Stimulated activated CD8-positive, alpha-beta memory T cell treated with anti-CD3 and anti-CD28 coated beads, Interleukin-15, amount 100 ng/mL, for 1 hour (primary cell): ENCODE results near the gene ITGA11.

ENCODE experiments used
- DNase-seq: peaks from one replicate; pipeline ENCODE4 v3.0.0-alpha.2; 2020; ENCODE audit warnings: low read depth

ITGA11 gene

DNA sequence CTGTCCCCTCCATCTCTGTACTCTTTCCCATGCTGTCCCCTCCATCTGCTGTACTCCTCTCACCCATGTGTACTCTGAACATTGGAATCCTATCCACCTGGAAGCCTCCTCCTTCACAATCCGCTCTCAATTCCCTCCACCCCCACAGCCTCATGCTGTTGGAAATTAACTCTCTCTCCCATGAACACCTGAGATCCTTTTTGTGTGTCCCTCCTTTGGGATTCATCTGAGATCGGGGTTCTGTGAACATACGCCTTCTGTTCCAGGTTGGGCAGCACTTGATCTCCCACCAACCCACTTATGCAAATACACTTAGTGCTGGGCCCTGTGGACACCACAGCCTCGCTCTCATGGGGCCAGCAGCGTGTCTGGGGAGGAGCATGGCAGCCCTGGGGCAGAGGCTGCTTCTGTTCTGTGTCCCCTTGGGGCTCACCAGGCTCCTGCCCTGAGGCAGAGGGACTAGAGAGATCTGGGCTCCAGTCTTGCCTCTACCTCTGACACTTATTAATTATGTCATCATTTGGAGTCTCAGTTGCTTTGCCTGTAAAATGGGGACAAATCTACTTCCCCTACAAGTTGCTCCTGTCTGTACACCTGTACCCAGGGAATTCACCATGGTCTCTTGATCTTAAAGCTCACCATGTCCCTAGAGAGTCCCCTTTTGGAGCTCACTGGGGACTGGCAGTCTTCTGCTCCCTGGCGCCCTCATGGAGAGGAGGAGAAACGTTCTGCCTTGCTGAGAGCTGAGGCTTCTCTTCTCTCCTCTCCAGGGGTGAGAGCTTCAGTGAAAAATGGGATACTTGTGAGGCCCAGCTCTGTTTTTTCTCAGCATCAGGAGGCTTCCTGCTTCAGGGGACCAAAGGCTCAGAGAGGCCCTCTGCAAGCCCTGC lies 42.7 kb downstream of the ITGA11 start:
- DNase-seq = no peak

DNA sequence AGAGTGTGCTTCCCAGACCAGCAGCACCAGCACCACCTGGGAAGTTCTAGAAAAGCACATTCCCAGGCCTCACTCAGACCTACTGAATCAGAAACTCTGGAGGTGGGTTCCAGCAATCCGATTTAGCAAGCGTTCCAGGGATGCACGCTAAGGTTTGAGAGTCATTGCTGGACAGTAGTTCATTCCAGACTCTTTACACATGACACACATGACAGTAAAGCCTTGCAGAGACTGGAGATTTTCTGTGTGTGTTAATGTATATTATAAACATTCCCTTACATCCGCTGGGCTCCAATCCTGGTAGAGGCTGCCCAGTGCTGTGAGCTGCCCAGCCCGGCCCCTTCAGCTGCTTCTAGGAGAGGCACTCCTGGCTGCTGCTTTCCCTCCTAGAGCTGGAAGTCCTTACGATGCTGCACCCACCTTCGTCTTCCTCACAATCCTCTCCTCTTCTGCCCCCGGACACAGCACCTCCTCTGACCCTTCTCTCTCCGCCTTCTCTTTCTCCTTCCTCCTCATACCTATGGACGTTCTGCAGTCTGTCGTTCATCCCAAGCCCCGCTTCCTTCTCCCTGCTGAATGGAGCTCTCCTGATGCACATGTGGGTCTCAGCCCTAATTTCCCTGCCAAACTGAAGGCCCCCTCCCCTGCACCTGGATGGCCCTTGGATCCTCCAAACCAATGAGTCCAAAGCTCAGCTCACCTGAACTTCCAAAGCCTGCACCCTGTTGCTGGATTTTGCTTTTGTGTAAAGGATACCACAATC lies 44.4 kb downstream of the ITGA11 start:
- DNase-seq = no peak

DNA sequence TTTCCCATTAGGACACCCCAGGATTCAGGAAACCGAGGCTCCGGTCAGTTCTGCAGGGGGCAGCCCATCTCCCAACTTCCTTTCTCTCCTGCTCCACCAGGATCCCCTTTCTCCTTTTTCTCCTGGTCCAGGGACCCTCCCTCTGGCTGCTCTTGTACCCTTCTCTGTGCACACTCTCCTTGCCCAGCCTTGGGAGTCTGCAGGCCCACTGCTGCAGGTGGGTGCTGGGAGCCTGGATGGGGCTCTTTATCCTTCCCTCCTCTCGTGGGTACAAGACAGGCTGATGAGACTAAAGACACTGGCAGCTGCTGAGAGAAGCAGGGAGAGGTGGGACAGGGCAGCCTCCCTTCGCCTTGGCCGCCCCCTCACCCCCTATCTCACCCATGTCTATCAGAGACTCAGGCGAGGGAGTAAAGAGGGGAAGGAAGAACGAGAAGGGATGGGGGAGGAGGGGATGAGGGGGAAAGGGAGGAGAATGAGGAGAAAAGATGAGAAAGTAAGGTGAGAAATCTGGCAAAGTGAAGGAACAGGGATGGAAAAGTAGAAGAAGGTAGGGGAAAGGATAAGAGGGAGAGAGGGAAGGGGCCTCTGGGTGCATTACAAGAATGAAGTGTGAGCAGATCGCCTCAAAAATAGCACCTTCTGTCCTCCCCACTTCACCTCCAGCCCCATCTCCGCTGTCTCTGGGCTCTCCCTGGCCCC lies 45.2 kb downstream of the ITGA11 start:
- no peak for DNase-seq

DNA sequence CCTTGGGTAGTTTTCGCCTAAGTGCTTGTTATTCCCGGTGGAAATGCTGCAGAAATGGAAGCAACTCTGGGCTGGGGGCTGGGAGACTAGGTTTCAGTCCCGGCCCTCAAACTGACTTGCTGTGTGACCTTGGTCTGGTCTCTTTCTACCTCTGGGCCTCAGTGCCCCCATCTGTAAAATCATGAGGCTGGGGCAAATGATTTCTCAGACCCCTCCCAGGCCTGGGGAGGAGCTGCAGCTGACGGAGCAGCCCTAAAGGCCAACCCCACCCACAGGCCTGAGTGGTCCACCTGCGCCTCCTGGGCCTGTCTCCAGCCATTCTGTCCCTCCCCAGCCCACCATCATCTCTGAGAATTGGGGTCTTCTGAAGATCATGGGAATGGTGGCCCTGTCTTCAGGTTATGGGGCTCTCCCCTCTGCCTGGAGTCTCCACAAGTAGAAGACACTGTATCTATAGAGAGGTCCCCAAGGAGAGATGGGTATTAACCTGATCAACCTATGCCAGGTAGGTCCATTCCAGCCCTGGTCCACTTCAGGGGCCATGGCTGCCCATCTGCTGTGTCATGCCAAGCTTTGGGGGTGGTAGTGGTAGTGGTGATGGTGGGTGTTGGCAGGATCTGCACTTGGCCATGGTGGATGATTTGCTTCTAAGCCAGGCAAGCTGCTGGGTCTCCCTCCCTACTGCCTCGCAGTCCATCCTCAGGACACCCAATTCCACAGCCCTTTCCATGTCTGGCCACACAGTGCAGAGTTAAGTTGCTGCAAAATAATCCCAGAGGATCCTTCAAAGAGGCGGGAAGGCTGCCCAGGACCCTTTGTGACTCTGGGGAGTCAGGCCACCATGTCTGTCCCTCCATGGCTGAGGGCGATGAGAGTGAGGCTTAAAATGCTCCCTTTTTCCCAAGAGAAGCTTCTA lies 46.0 kb downstream of the ITGA11 start:
- DNase-seq = no peak

DNA sequence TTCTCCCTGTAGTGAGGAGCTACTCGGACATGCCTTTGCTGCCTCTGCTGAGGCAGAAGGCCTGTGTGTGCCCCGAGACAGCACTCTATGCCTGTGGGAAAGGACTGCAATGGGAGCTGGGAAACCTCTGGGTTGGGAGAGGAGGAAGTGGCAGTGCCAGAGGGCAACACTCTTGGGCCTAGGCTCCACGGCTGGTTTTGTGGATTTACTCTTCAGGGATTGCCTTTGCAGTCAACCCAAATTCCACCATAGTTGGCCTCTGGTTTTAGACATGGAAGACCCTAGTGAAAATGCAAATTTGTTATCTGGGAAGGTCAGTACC lies 46.8 kb downstream of the ITGA11 start:
- DNase-seq = no peak

DNA sequence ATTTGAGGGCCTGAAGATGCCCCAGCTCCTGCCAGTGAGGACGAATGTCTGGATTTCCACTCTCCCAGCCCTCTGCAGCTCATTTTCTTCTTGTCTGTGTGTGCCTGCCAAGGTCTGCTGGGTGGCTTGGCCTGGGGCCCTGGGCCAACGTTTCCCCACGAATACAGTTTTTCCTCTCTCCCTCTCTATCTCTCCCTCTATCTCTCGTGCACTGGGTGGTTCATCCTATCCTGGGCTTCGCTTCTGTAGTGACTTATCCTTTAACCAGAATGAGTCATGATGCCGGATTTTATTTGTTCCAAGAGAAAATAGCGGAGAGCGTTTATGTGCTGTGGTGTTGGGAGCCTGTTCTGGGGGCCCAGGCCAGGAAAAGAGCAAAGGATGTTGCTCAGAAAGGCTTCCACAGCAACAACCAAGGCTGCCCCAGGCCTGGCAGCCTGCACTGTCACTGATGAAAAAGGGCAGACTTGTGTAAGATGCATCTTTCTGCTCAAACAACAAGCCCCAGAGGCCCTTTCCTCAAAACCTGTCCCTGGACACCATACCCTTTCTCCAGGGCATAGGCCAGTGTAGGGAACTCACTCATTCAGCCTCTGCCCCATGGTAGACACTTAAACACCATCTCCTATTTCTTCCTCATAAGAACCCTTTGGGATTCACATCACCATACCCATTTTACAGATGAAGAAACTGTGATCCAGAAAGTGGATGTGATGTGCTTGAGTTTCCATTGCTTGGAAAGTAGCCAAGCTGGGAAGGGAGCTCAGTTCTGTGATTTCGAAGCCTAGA lies 47.3 kb downstream of the ITGA11 start:
- no peak for DNase-seq

DNA sequence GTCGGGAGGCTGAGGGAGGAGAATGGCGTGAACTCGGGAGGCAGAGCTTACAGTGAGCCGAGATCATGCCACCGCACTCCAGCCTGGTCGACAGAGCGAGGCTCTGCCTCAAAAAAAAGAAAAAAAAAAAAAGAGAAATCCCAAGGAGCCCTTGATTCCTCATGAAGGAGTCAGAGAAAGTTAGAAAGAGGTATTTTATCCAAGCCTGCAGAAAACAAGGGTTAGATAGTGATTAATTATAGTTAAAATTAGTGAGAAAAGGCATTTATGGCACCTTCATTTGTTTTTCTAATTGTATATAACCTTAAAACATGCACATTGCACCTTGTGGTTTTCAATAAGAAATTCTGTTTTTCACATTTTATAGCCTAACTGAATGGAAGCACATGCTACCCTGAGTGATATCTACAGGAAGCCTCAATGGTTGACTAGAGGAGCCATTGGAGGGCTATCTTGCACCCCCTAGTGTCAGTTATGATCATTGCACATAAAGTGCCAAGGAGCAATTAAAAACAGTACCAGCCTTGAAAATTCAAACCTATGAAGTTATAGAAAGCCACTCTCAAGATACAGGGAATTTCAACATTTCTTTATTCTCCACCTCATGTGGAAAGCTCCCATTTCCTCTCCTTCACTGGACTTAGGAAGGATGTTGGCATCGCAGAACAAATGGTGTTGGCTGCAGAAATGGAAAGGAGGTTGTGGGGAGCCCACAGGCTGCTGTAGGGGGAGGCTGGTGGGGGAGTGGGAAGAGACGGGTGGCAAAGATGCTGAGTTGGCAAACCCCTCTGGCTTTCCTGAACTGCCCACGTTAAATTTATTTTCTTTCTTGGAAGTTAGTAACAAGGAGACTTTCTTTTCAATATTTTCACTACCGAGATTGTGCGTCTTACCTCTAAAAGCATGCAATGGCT lies 48.5 kb downstream of the ITGA11 start:
- no peak for DNase-seq

DNA sequence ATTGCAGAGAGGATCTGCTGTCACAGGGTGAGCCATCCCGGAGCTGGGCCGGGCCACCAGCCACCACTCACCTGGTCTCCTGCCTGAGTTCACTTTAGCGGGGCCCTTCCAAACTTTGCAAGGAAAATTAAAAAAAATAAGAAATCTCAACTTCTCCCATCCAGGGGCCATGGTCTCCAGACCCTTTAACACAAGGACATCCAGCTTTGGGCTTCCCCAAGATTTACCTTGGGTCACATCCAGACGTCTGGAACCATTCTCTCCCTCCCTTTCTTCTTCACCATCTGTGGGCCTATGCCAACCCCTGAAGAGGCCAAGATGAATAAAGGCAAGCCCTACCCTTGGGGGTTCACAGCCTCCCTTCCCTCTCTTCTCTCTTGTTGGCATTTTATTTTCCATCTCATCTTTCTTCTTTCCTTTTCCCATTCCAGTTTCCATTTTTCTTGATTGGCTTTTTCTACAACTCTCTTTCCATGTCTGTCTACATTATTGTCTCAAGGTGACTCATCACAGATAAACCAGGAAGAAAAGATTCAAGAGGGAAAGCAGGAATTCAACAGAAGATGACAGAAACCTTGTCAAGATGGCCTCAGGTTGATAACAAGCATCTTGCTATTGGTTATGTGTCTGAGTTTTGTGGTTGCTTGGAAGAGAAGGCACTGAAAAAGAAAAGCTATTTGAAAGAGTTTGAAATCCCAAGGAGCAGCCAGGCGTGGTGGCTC lies 49.5 kb downstream of the ITGA11 start:
- DNase-seq = no peak

DNA sequence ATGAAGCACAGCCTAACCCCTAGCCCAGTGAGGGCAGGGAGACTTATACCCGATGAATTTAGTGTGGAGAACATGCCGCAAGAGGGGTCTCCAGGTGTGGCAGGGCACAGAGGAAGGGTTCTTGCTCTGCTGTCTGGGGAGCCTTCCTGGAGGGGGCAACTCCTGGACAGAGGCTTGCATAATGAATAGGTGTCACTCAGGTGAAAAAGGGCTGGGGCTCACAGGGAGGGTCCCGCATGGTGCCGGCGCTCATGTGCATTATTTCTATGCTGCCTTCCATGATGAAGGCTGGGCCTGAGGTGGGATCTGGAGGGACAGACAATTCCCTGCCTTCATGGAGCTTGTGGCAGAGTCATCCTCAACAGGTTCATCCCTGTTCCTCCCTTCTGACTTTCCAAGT lies 51.5 kb downstream of the ITGA11 start:
- DNase-seq = no peak

DNA sequence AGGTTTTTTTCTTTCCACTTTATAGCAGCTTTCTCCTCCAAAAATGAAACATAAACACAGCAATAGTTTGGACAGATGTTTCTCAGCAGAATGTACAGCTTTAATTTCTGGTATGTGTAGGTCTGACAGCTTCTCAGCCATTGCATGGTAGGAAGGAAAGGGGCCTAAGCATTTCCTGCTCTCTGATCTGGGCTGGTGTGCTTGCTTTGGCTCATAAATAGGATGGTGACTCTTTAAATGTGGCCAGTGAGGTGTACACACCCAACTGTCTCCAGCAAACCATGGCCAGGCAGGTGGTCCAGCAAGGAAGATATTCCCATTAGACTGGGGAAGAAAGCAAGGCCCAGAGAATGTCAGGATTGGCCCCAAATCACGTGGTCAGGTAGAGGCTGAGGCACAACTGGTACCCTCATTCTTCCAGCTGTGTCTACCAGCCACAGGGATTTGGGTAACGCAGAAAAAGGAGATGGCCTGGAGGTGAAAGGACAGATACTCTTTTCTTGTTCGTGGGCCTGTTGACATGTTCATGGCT lies 52.1 kb downstream of the ITGA11 start:
- no peak for DNase-seq

DNA sequence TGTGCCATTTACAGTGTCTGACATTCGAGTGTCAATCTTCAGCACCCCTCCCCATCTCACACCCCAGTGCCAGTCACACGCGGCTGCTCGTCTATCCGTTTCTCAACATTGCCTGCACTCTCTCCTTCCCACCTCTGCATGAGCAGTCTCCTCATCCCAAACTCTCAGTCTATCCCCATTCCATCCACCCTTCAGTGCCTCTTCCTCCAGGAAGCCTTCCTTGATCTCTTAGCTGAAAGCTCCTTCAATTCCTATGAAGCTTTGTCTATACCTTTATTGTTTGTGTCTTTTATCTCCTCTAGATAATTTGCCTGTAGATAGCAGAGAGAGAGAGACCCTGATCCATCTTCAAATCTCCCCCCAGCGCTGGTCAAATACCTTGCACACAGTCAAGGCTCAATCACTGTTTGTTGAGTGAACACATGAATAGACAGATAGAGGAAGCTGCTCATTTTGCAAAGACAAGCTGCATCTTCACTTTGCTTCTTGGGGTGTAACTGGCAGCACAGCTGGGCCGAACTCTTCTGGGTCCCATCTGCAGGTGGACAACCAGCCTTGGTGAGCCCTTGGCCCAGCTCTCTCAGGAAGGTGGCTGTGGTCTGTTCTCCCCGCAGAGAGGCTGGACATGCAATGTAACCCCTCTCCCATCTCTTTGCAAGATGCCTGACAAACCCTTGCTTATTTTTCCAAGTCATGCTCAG lies 52.8 kb downstream of the ITGA11 start:
- no peak for DNase-seq

DNA sequence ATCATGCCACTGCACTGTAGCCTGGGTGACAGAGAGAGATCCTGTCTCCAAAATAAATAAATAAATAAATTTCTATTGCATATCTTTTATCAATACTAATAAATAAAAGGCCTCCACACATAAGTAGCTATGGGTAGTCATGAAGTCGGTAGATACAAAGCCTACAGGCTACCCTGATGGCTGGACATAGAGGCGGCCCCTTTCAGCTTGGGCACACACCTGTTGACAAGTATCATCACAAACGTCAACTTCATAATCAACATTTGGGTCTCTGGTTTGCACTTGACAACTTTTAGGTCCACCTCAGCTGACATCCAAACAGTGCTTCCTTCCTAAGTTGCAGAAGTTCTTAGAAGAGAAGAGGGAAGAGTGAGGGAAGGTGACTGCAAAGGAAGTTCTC lies 53.4 kb downstream of the ITGA11 start:
- no peak for DNase-seq

DNA sequence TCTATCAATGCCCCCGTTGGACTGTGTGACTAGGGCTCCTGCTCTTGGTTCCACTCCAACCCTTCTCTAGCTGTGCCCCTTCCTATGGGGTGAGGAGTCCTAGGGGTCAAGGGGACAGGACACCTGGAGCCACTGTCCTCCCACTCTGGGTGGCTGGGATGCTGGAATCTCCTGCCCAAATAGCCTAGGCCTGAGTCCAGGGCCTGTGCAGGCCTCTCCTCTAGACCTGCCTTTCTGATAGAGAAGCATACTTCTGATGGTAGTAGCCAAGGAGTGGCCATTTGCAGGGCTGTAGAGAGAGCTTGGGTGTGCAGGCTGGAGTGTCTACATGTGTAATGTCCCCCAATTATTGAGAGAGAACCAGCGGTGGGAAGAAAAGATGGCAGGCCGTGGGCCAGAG lies 54.2 kb downstream of the ITGA11 start:
- DNase-seq = no peak

DNA sequence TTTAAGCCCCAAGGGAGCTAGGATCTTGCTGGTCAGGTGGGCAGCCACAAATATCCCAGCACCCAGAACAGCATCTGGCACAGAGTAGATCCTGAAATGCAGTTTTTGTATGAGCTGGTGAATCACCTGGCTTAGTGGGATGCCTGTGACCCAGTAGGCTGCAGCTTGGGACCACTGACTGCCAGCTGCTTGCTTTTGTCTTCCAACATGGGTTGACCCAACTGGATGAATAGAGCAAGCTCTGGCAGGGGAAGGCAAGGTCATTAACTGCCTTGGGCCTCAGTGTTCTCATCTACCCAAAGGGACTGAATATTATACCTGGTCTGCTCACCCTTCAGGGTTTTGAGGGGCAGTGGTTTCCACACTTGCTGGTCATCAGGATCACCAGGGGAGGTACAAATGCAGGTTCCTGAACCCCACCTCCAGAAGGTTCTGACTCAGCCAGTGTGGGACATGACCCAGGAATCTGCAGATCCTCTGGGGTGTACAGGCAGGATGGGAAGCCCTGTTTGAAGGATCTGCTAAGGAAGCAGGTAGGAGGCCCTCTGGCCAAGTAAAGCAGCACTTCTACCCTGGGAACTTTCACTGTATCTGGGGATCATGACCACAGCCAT lies 55.4 kb downstream of the ITGA11 start:
- no peak for DNase-seq

DNA sequence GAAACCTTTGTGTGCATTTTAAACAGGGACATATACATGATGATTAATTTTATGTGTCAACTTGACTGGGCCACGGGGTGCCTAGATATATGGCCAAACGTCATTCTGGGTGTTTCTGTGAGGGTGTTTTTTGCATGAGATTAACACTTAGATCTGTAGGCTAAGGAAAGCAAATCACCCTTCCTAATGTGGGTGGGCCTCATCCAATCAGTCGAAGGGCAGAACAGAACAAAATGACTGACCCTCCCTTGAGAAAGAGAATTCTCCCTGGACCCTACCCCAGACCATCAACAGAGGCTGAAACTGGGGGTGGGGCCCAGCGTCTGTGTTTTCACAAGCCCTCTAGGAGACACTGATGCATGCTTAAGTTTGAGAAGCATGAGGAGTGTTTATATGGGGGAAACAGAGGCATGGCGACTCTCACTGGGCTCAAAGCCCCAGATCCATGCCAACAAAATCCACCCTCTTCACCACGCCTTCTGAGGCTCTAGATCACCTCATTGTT lies 56.2 kb downstream of the ITGA11 start:
- DNase-seq = no peak

DNA sequence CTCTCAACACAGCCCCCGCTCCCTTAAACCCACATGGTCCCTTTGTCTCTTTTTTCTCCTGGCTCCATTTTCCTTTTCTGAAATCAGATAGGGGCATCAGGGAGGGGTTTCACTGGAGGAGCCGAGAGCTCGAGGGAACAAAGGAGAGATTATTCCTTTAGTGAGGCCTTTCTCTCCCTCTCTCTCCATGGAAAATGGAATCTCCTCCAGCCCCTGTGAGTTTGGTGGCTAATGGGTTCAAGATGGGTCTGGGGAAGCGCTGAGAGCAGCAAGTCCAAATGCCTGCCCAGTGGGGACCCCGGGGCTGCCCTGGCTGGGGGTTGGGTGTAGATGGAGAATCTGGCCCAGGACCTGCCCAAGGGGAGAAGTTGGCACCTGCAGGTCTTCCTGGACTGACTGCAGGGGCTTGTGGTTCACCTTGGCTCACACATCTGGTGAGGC lies 56.8 kb downstream of the ITGA11 start:
- no peak for DNase-seq

DNA sequence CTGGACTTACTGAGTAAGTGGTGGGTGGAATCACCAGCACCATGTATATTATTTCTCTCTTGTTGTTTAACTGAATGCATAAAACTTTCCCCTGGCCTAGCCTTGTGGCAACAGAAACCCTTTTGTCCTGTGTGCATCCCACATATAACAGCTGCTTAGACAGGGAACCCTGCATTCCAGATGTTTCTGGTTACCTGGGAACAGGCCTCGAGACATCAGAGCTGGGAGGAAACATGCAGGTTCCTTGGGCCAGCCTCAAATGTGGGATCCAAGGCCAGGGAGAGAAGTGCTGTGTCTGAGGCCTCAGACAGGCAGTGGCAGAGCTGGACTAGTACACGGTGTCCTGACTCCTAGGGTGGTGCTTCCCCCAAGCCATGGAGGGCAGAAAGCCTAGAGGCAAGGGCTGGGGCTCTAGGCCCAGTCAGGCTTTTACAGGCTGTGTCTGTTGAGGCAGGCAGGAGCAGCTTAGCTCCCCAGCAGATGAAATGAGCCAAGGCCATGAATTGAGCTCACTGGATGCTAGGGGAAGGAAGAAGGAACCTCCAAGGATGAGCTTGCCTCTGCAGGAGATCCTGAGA lies 57.7 kb downstream of the ITGA11 start:
- DNase-seq = no peak
